HepG2 (cell line): ENCODE results near the gene KIF2C. TPM values are rescaled to one million over a fixed set of nuclear protein-coding genes. Genes with fewer than 3 reads are reported as not detected.

Experiments used
- CBX2 ChIP-seq, 2 experiments: fragments of 200-600 bp in 1 of 2; sonication (generic); formaldehyde crosslinking in 1 of 2; IDR thresholded peaks; 2 replicates each; pipeline versions ENCODE4 v1.7.0 to v1.8.1; 2018 to 2022; ENCODE audit warnings: low read depth in 2 of 2, low read length in 1 of 2, mild to moderate bottlenecking in 1 of 2, missing genetic modification reagents in 1 of 2
- JARID2 ChIP-seq: sonication (generic); formaldehyde crosslinking; IDR thresholded peaks from 2 replicates; pipeline ENCODE4 v1.8.1; 2023; ENCODE audit warnings: missing genetic modification reagents, inconsistent platforms; ENCODE audit not compliant: insufficient replicate concordance
- JUNB ChIP-seq: sonication (generic); formaldehyde crosslinking; IDR thresholded peaks from 2 replicates; pipeline ENCODE4 v1.8.0; 2022; ENCODE audit warnings: missing genetic modification reagents, mild to moderate bottlenecking, borderline replicate concordance
- KDM3A ChIP-seq: IDR thresholded peaks from 2 replicates; pipeline ENCODE4 v1.6.1; 2018; ENCODE audit warnings: low read depth, missing compliant biosample characterization
- MIER2 ChIP-seq: IDR thresholded peaks from 2 replicates; pipeline ENCODE4 v1.6.1; 2016; ENCODE audit warnings: missing biosample characterization, missing genetic modification reagents
- RXRB ChIP-seq: IDR thresholded peaks from 2 replicates; pipeline ENCODE4 v1.6.1; 2016; ENCODE audit warnings: borderline replicate concordance, missing genetic modification reagents, missing compliant biosample characterization
- SMAD1 ChIP-seq: sonication (generic); formaldehyde crosslinking; IDR thresholded peaks from 2 replicates; pipeline ENCODE4 v1.4.0; 2020; ENCODE audit warnings: missing genetic modification reagents, low read depth, mild to moderate bottlenecking, borderline replicate concordance
- SP2 ChIP-seq: sonication (generic); formaldehyde crosslinking; IDR thresholded peaks from 2 replicates; pipeline ENCODE4 v1.5.1; 2020; ENCODE audit warnings: mild to moderate bottlenecking, missing genetic modification reagents
- TSC22D2 ChIP-seq: sonication (generic); formaldehyde crosslinking; IDR thresholded peaks from 2 replicates; pipeline ENCODE4 v1.5.1; 2020; ENCODE audit warnings: missing genetic modification reagents, mild to moderate bottlenecking, borderline replicate concordance
- ZBTB1 ChIP-seq: sonication (generic); formaldehyde crosslinking; IDR thresholded peaks from 2 replicates; pipeline ENCODE4 v1.4.0; 2020; ENCODE audit warnings: missing genetic modification reagents, borderline replicate concordance
- ZMYM4 ChIP-seq: sonication (generic); formaldehyde crosslinking; IDR thresholded peaks from 2 replicates; pipeline ENCODE4 v1.8.1; 2023; ENCODE audit warnings: mild to moderate bottlenecking, missing genetic modification reagents
- ZNF562 ChIP-seq: sonication (generic); formaldehyde crosslinking; IDR thresholded peaks from 2 replicates; pipeline ENCODE4 v1.8.0; 2022; ENCODE audit warnings: missing genetic modification reagents, borderline replicate concordance
- ZNF773 ChIP-seq: sonication (generic); formaldehyde crosslinking; IDR thresholded peaks from 2 replicates; pipeline ENCODE4 v1.4.0; 2020; ENCODE audit warnings: missing genetic modification reagents, borderline replicate concordance
- ZNF891 ChIP-seq: sonication (generic); formaldehyde crosslinking; IDR thresholded peaks from 2 replicates; pipeline ENCODE4 v1.5.0; 2020; ENCODE audit warnings: mild to moderate bottlenecking, missing genetic modification reagents
- polyA plus RNA-seq, 8 experiments: library from polyadenylated mRNA; depleted of rRNA in 3 of 8; stranded (reverse) in 7 of 8; unstranded in 1 of 8; fragments of >200 nt; fragmentation: Illumina TruSeq in 4 of 8; extraction: Trizol in 4 of 8; gene quantifications; 2 replicates each; pipeline versions ENCODE4 v1.2.1 to v1.2.3, GENCODE V29; 2011 to 2016; ENCODE audit warnings: low read depth in 4 of 8, missing spikeins in 1 of 8, mixed read lengths in 1 of 8; ENCODE audit not compliant: insufficient read depth in 1 of 8
- total RNA-seq, 5 experiments: library from RNA; depleted of rRNA; stranded (reverse); fragments of >200 nt; fragmentation: Illumina TruSeq; extraction: Trizol; gene quantifications; 2 replicates each; pipeline ENCODE4 v1.2.3, GENCODE V29; 2016; ENCODE audit warnings: low read depth in 1 of 5
- TF ChIP-seq, protein P1 (sequence below): sonication (generic); formaldehyde crosslinking; IDR thresholded peaks from 2 replicates; pipeline ENCODE4 v1.5.1; 2020; ENCODE audit warnings: mild to moderate bottlenecking, missing genetic modification reagents, moderate library complexity
- TF ChIP-seq, protein P2 (sequence below): IDR thresholded peaks from 2 replicates; pipeline ENCODE4 v1.6.1; 2016; ENCODE audit warnings: mild to moderate bottlenecking, missing biosample characterization, missing genetic modification reagents
- TF ChIP-seq, protein P3 (sequence below): sonication (generic); formaldehyde crosslinking; IDR thresholded peaks from 2 replicates; pipeline ENCODE4 v1.5.0; 2020; ENCODE audit warnings: mild to moderate bottlenecking, missing genetic modification reagents, borderline replicate concordance

KIF2C gene
- total and polyA plus RNA-seq, 2 of the 13 experiments (the other 11 are each of a cell fraction or from before 2014, with no cell fraction given) = 29.7 to 53.7 TPM

DNA sequence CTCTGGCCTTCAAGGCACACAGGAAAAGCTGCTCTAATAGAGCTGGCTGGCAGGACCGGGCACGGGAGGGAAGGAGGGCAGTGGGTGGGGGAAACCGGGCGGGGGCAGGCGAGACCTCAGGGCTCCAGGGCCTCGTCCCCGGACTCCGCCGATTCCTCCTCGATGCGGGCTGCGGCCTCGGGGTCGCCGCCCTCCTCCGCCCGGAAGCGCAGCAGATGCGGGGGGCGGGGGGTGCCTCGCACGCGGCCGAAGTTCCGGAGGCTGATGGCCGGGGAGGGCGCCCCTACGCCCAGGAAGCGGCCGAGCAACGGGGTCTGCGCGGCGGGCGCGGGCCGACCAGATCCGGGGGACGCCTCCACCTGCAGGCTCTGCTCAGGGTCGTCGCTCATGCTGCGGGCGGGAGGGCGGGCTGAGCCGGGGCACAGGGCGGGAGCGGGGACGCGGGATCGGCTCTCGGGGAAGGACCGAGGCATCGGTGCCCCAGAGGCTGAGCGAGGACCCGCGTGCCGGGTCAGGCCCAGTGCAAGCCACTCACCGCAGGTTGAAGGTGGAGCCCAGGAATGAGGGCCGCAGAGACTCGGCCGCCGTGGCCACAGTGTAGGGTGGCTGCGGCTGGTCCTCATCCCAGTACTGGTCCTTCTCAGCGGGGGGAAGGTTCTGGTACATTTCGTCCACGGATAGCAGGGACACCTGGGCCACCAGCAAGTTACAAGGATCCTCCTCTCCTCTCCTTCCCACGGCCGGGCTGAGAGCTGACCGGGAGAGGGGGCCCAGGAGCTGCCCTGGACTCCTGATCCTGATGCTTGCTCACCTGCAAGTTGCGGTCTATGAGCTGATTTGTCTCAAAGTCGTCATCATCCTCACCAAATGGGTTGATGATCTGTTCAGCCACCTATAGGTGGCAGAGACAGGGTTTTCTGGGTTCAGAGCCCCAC, 44.7 kb downstream of the KIF2C start (continued):
- TF ChIP-seq SP2 (CRISPR knock-in tag) (no peak), TSC22D2 (0 out of 2 replicates have a peak, but pooled peaks have one; percentile 35), MIER2 (CRISPR knock-in tag) (no peak), JARID2 (peak; percentile 92), ZNF773 (CRISPR knock-in tag) (no peak), ZBTB1 (no peak; the same call in 1 of the 2 replicates), ZNF562 (CRISPR knock-in tag) (no peak), KDM3A (0 out of 2 replicates have a peak, but pooled peaks have one; percentile 29), RXRB (CRISPR knock-in tag) (peak; percentile 6; the same call in 1 of the 2 replicates), SMAD1 (CRISPR knock-in tag) (no peak), ZMYM4 (peak; percentile 45), ZNF891 (CRISPR knock-in tag) (0 out of 2 replicates have a peak, but pooled peaks have one; percentile 44), CBX2 (IDR thresholded peaks at IDR 0.05; ENCODE audit: low read depth, low read length) (no peak), CBX2 (CRISPR knock-in tag; IDR thresholded peaks at IDR 0.05; ENCODE audit: low read depth) (no peak), JUNB (CRISPR knock-in tag) (no peak)
- TF ChIP-seq, protein P1, sequence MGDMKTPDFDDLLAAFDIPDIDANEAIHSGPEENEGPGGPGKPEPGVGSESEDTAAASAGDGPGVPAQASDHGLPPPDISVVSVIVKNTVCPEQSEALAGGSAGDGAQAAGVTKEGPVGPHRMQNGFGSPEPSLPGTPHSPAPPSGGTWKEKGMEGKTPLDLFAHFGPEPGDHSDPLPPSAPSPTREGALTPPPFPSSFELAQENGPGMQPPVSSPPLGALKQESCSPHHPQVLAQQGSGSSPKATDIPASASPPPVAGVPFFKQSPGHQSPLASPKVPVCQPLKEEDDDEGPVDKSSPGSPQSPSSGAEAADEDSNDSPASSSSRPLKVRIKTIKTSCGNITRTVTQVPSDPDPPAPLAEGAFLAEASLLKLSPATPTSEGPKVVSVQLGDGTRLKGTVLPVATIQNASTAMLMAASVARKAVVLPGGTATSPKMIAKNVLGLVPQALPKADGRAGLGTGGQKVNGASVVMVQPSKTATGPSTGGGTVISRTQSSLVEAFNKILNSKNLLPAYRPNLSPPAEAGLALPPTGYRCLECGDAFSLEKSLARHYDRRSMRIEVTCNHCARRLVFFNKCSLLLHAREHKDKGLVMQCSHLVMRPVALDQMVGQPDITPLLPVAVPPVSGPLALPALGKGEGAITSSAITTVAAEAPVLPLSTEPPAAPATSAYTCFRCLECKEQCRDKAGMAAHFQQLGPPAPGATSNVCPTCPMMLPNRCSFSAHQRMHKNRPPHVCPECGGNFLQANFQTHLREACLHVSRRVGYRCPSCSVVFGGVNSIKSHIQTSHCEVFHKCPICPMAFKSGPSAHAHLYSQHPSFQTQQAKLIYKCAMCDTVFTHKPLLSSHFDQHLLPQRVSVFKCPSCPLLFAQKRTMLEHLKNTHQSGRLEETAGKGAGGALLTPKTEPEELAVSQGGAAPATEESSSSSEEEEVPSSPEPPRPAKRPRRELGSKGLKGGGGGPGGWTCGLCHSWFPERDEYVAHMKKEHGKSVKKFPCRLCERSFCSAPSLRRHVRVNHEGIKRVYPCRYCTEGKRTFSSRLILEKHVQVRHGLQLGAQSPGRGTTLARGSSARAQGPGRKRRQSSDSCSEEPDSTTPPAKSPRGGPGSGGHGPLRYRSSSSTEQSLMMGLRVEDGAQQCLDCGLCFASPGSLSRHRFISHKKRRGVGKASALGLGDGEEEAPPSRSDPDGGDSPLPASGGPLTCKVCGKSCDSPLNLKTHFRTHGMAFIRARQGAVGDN (CRISPR knock-in tag) = peak; percentile 97
- TF ChIP-seq, protein P2, sequence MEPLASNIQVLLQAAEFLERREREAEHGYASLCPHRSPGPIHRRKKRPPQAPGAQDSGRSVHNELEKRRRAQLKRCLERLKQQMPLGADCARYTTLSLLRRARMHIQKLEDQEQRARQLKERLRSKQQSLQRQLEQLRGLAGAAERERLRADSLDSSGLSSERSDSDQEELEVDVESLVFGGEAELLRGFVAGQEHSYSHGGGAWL (CRISPR knock-in tag) = peak; percentile 84
- TF ChIP-seq, protein P3, sequence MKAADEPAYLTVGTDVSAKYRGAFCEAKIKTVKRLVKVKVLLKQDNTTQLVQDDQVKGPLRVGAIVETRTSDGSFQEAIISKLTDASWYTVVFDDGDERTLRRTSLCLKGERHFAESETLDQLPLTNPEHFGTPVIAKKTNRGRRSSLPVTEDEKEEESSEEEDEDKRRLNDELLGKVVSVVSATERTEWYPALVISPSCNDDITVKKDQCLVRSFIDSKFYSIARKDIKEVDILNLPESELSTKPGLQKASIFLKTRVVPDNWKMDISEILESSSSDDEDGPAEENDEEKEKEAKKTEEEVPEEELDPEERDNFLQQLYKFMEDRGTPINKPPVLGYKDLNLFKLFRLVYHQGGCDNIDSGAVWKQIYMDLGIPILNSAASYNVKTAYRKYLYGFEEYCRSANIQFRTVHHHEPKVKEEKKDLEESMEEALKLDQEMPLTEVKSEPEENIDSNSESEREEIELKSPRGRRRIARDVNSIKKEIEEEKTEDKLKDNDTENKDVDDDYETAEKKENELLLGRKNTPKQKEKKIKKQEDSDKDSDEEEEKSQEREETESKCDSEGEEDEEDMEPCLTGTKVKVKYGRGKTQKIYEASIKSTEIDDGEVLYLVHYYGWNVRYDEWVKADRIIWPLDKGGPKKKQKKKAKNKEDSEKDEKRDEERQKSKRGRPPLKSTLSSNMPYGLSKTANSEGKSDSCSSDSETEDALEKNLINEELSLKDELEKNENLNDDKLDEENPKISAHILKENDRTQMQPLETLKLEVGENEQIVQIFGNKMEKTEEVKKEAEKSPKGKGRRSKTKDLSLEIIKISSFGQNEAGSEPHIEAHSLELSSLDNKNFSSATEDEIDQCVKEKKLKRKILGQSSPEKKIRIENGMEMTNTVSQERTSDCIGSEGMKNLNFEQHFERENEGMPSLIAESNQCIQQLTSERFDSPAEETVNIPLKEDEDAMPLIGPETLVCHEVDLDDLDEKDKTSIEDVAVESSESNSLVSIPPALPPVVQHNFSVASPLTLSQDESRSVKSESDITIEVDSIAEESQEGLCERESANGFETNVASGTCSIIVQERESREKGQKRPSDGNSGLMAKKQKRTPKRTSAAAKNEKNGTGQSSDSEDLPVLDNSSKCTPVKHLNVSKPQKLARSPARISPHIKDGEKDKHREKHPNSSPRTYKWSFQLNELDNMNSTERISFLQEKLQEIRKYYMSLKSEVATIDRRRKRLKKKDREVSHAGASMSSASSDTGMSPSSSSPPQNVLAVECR (CRISPR knock-in tag) = peak; percentile 75
